MM.1S (cell line): Measurements from ENCODE around the gene CCHCR1.
"Not testable (repeated sequence)": the region's sequence is repeated elsewhere in the genome, so short reads cannot be mapped to it uniquely, and the experiment has no call there.

Source experiments
- DNase-seq: peaks from one replicate; pipeline ENCODE4 v3.0.0-alpha.2; 2015
- H2AFZ ChIP-seq: fragments of 300-600 bp; sonication (generic); 2 replicates; pipeline ENCODE4 v1.6.0; 2016; ENCODE audit warnings: antibody characterized with exemption, low read length
- H3F3A ChIP-seq: fragments of 300-600 bp; sonication (generic); 2 replicates; pipeline ENCODE4 v1.6.1; 2016; ENCODE audit warnings: mild to moderate bottlenecking, antibody characterized with exemption, low read length, moderate library complexity, mixed read lengths; ENCODE audit not compliant: insufficient read depth
- H3K27ac ChIP-seq: fragments of 300-600 bp; sonication (generic); 2 replicates; pipeline ENCODE4 v1.5.1; 2016; ENCODE audit warnings: mild to moderate bottlenecking, low read length
- H3K27me3 ChIP-seq: fragments of 300-600 bp; sonication (generic); replicated peaks from 2 replicates; pipeline ENCODE4 v1.6.0; 2016; ENCODE audit warnings: low read length; ENCODE audit not compliant: insufficient read depth
- H3K36me3 ChIP-seq: fragments of 300-600 bp; sonication (generic); replicated peaks from 2 replicates; pipeline ENCODE4 v1.6.1; 2016; ENCODE audit warnings: mild to moderate bottlenecking, low read length, mixed read lengths; ENCODE audit not compliant: insufficient read depth
- H3K4me1 ChIP-seq: fragments of 300-600 bp; sonication (generic); 2 replicates; pipeline ENCODE4 v1.6.1; 2016; ENCODE audit warnings: low read length, mixed read lengths
- H3K4me2 ChIP-seq: fragments of 300-600 bp; sonication (generic); 2 replicates; pipeline ENCODE4 v1.6.0; 2016; ENCODE audit warnings: low read depth, low read length
- H3K4me3 ChIP-seq: fragments of 300-600 bp; sonication (generic); 2 replicates; pipeline ENCODE4 v1.5.1; 2016; ENCODE audit warnings: low read length, mixed read lengths
- H3K79me2 ChIP-seq: fragments of 300-600 bp; sonication (generic); 2 replicates; pipeline ENCODE4 v1.6.1; 2016; ENCODE audit warnings: mixed run types, low read length, mixed read lengths
- H3K9ac ChIP-seq: fragments of 300-600 bp; sonication (generic); 2 replicates; pipeline ENCODE4 v1.6.1; 2016; ENCODE audit warnings: low read length, mixed read lengths
- H3K9me2 ChIP-seq: fragments of 300-600 bp; sonication (generic); replicated peaks from 2 replicates; pipeline ENCODE4 v1.6.1; 2016; ENCODE audit warnings: mild to moderate bottlenecking, low read length, mixed read lengths; ENCODE audit not compliant: insufficient read depth
- H3K9me3 ChIP-seq: fragments of 300-600 bp; sonication (generic); replicated peaks from 2 replicates; pipeline ENCODE4 v1.6.1; 2016; ENCODE audit warnings: mild to moderate bottlenecking, low read length, mixed read lengths; ENCODE audit not compliant: insufficient read depth
- H4K20me1 ChIP-seq: fragments of 300-600 bp; sonication (generic); 2 replicates; pipeline ENCODE4 v1.6.1; 2016; ENCODE audit warnings: mild to moderate bottlenecking, low read length, moderate library complexity, mixed read lengths; ENCODE audit not compliant: insufficient read depth
- CTCF ChIP-seq: fragments of 300-600 bp; sonication (generic); IDR thresholded peaks from 2 replicates; pipeline ENCODE4 v1.5.1; 2016; ENCODE audit warnings: antibody characterized with exemption, low read length, mixed read lengths
- EZH2 ChIP-seq: fragments of 300-600 bp; sonication (generic); optimal IDR thresholded peaks from 2 replicates; pipeline ENCODE3; 2017; ENCODE audit warnings: low read depth, mild to moderate bottlenecking, antibody characterized with exemption, low read length, mixed read lengths
- EZH2phosphoT487 ChIP-seq: fragments of 300-600 bp; sonication (generic); IDR thresholded peaks from 2 replicates; pipeline ENCODE4 v1.6.1; 2018; ENCODE audit warnings: antibody characterized with exemption, low read length

The CCHCR1 gene

GRCh38 chr6:31203345-31203979, 45.9 kb upstream of the CCHCR1 start:
- H3K36me3 ChIP-seq: no peaks in the 10 kb centered on the region
- H3K79me2 ChIP-seq: peaks cover 27% of the 10 kb centered on the region
- no peaks in the 10 kb centered on the region for H3K9me2 ChIP-seq
- H3K9me3 ChIP-seq: no peaks in the 10 kb centered on the region
- H4K20me1 ChIP-seq: no peaks in the 10 kb centered on the region
- no peak for TF ChIP-seq CTCF
- peak overlapping the region; percentile 57 for H3K4me3 ChIP-seq
- H3F3A ChIP-seq: peaks cover 35% of the 10 kb centered on the region
- H3K9ac ChIP-seq: peak overlapping the region; percentile 85
- peak overlapping the region; percentile 6 for H2AFZ ChIP-seq
- H3K27me3 ChIP-seq: no peaks in the 10 kb centered on the region
- peak overlapping the region; percentile 99 for H3K27ac ChIP-seq
- peak; percentile 85 for DNase-seq
- H3K4me1 ChIP-seq: peaks cover 38% of the 10 kb centered on the region
- peak overlapping the region; percentile 93 for H3K4me2 ChIP-seq

GRCh38 chr6:31202259-31203166, 44.9 kb upstream of the CCHCR1 start:
- Histone ChIP-seq H3K27ac (peak overlapping the region; percentile 99), H3K4me2 (peak overlapping the region; percentile 93), H3K4me1 (peaks cover 38% of the 10 kb centered on the region), H2AFZ (peak overlapping the region; percentile 15; the same call in 1 of the 2 replicates), H3K4me3 (peak overlapping the region; percentile 57), H3K79me2 (peaks cover 28% of the 10 kb centered on the region), H3K36me3 (no peaks in the 10 kb centered on the region), H3K9ac (peak overlapping the region; percentile 85), H4K20me1 (no peaks in the 10 kb centered on the region), H3K9me2 (no peaks in the 10 kb centered on the region), H3K9me3 (no peaks in the 10 kb centered on the region), H3F3A (peaks cover 41% of the 10 kb centered on the region), H3K27me3 (no peaks in the 10 kb centered on the region)
- TF ChIP-seq EZH2phosphoT487 (no peak), EZH2 (no peak), CTCF (no peak)
- DNase-seq: no peak

- H3K4me1 ChIP-seq: peaks cover 32% of the 10 kb centered on the region
- not testable (repeated sequence) for H3K9ac ChIP-seq, H3K4me3 ChIP-seq, H2AFZ ChIP-seq, DNase-seq, H3K36me3 ChIP-seq, H3K9me3 ChIP-seq, H3K4me2 ChIP-seq, H3K27ac ChIP-seq, H4K20me1 ChIP-seq, H3K27me3 ChIP-seq, H3K9me2 ChIP-seq
- peaks cover 43% of the 10 kb centered on the region for H3F3A ChIP-seq
- peaks cover 30% of the 10 kb centered on the region for H3K79me2 ChIP-seq
Measured at GRCh38 chr6:31199105-31199452, 41.5 kb upstream of the CCHCR1 start.
